Stimulated activated CD4-positive, alpha-beta T cell treated with anti-CD3 and anti-CD28 coated beads, Interleukin-2, amount 100 ng/mL, for 4 hours (primary cell): Measurements from ENCODE around the gene PALLD.
"Not testable (repeated sequence)": the region's sequence is repeated elsewhere in the genome, so short reads cannot be mapped to it uniquely, and the experiment has no call there.

ENCODE experiments used
- DNase-seq: peaks from one replicate; pipeline ENCODE4 v3.0.0-alpha.2; 2020; ENCODE audit warnings: low read depth

PALLD gene

GRCh38 chr4:168498251-168498650 is 1.4 kb downstream of the PALLD start:
- DNase-seq: no peak

GRCh38 chr4:168499241-168499640 is 2.4 kb downstream of the PALLD start:
- DNase-seq: no peak

- DNase-seq: no peak
Observed at GRCh38 chr4:168501407-168501806, 4.6 kb downstream of the PALLD start.

- no peak for DNase-seq
Observed at GRCh38 chr4:168502861-168503260, 6.0 kb downstream of the PALLD start.

- DNase-seq: no peak
Observed at GRCh38 chr4:168503652-168504362, 7.0 kb downstream of the PALLD start.

GRCh38 chr4:168504526-168504925 is 7.7 kb downstream of the PALLD start:
- no peak for DNase-seq

- DNase-seq: no peak
Observed at GRCh38 chr4:168506014-168506413, 9.2 kb downstream of the PALLD start.

- DNase-seq: no peak
Observed at GRCh38 chr4:168507178-168507815, 10.4 kb downstream of the PALLD start.

- DNase-seq: no peak
Observed at GRCh38 chr4:168508683-168509082, 11.8 kb downstream of the PALLD start.

- DNase-seq: no peak
Observed at GRCh38 chr4:168509786-168510185, 12.9 kb downstream of the PALLD start.

- DNase-seq: peak; percentile 58
Observed at GRCh38 chr4:168511780-168512489, 15.1 kb downstream of the PALLD start.

GRCh38 chr4:168513826-168514225 is 17.0 kb downstream of the PALLD start:
- not testable (repeated sequence) for DNase-seq

- no peak for DNase-seq
Observed at GRCh38 chr4:168514249-168514852, 17.5 kb downstream of the PALLD start.

- DNase-seq: no peak
Observed at GRCh38 chr4:168515222-168516011, 18.6 kb downstream of the PALLD start.

GRCh38 chr4:168516841-168517240 is 20.0 kb downstream of the PALLD start:
- DNase-seq: no peak

GRCh38 chr4:168519576-168519975 is 22.7 kb downstream of the PALLD start:
- no peak for DNase-seq

GRCh38 chr4:168521721-168522120 is 24.9 kb downstream of the PALLD start:
- no peak for DNase-seq

GRCh38 chr4:168522356-168522755 is 25.5 kb downstream of the PALLD start:
- DNase-seq: no peak

- DNase-seq: no peak
Observed at GRCh38 chr4:168522829-168523489, 26.1 kb downstream of the PALLD start.

GRCh38 chr4:168524006-168524405 is 27.2 kb downstream of the PALLD start:
- no peak for DNase-seq

- DNase-seq: no peak
Observed at GRCh38 chr4:168524897-168525296, 28.0 kb downstream of the PALLD start.
